Measurements from ENCODE around the gene DOCK2. TPM values are rescaled to one million over a fixed set of nuclear protein-coding genes. Genes with fewer than 3 reads are reported as not detected.

Gene DOCK2
- polyA plus RNA-seq, 1 donor (not counting 4 experiments of a cell fraction or from before 2014, with no cell fraction given) = 0.21 TPM

DNA sequence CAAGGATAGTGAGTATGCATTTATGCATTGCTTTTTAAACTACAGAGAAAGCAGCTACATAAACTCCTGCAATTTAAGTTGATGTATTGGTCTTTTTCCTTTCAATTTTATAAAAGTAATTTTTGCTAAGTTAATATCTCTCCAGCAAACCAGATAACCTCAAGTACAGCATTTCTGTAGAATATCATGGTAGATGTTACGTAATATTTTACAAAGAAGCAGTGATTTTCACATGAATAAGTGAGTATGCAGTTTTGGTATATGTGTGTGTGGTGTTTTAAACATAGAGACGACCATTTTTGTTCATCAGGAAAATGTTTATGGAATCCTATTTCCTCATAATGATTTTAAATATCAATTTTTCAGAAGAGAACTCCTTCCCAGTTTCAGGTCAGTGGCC, 224.4 kb downstream of the DOCK2 start:
- Histone ChIP-seq H2AFZ (ENCODE audit: control insufficient read depth, low read length) (no peak overlapping the region), H3K4me1 (ENCODE audit: control insufficient read depth, extremely low read depth, insufficient read depth, low read length) (no peaks in the 10 kb centered on the region), H3K9me3 (ENCODE audit: control insufficient read depth, low read depth, low read length) (no peaks in the 10 kb centered on the region), H3K9me1 (ENCODE audit: control insufficient read depth, extremely low read depth, insufficient read depth, low read length) (no peaks in the 10 kb centered on the region), H3K27me3 (ENCODE audit: control insufficient read depth, extremely low read depth, insufficient read depth, low read length) (no peaks in the 10 kb centered on the region), H4K20me1 (ENCODE audit: control insufficient read depth, extremely low read depth, insufficient read depth, low read length) (no peaks in the 10 kb centered on the region), H3K79me2 (ENCODE audit: control insufficient read depth, insufficient read depth, low read length) (no peaks in the 10 kb centered on the region), H3K36me3 (ENCODE audit: control insufficient read depth in 2 of 2, extremely low read depth in 1 of 2, insufficient read depth in 2 of 2, low read length in 2 of 2) (no peaks in the 10 kb centered on the region), H3K4me3 (ENCODE audit: control insufficient read depth in 2 of 3, extremely low read depth in 1 of 3, insufficient read depth in 2 of 3, low read depth in 1 of 3, low read length in 3 of 3) (no peak overlapping the region), H3K27ac (ENCODE audit: control insufficient read depth, insufficient read depth, low read length) (no peak overlapping the region), H3K9ac (ENCODE audit: control insufficient read depth, extremely low read depth, insufficient read depth, low read length) (no peak overlapping the region), H3K4me2 (ENCODE audit: control insufficient read depth, extremely low read depth, insufficient read depth, low read depth, low read length) (no peak overlapping the region)
- FAIRE-seq (no peak), DNase-seq (ENCODE audit: low read depth, low spot score) (no peak)
- TF ChIP-seq, protein P1, sequence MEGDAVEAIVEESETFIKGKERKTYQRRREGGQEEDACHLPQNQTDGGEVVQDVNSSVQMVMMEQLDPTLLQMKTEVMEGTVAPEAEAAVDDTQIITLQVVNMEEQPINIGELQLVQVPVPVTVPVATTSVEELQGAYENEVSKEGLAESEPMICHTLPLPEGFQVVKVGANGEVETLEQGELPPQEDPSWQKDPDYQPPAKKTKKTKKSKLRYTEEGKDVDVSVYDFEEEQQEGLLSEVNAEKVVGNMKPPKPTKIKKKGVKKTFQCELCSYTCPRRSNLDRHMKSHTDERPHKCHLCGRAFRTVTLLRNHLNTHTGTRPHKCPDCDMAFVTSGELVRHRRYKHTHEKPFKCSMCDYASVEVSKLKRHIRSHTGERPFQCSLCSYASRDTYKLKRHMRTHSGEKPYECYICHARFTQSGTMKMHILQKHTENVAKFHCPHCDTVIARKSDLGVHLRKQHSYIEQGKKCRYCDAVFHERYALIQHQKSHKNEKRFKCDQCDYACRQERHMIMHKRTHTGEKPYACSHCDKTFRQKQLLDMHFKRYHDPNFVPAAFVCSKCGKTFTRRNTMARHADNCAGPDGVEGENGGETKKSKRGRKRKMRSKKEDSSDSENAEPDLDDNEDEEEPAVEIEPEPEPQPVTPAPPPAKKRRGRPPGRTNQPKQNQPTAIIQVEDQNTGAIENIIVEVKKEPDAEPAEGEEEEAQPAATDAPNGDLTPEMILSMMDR (optimal IDR thresholded peaks at IDR 0.05 in 1 of 3, IDR thresholded peaks at IDR 0.05 in 1 of 3, conservative IDR thresholded peaks at IDR 0.05 in 1 of 3; ENCODE audit: extremely low read depth in 1 of 3, insufficient read depth in 2 of 3, low read length in 3 of 3) = no peak
- TF ChIP-seq EZH2 (IDR thresholded peaks at IDR 0.05; ENCODE audit: low read length) = no peak
- dilution Hi-C loops (cut with MboI; ENCODE audit: extremely low pct_ligation_motif_present, low sequenced_read_pairs) = no loop called here

DNA sequence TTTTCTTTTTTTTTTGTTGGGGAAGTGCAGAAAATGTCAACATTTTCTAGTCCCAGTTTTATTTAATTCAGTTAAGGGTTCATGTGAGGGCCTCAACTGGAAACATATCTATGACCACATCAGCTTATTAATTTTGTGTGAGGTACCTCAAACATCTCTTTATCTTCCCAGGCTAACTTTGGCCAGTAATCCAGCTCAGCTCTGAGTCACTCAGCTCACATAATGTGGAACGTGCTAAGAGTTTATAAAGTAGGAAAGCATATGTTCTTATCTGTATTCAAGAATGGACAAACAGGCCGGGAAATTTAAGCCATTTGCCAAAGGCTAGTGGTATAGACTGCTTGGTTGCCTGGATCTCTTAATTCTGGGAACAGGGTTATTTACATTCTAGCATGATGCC, 224.9 kb downstream of the DOCK2 start:
- Histone ChIP-seq H3K4me1 (ENCODE audit: control insufficient read depth, extremely low read depth, insufficient read depth, low read length) (no peaks in the 10 kb centered on the region), H3K36me3 (ENCODE audit: control insufficient read depth in 2 of 2, extremely low read depth in 1 of 2, insufficient read depth in 2 of 2, low read length in 2 of 2) (no peaks in the 10 kb centered on the region), H3K4me3 (ENCODE audit: control insufficient read depth in 2 of 3, extremely low read depth in 1 of 3, insufficient read depth in 2 of 3, low read depth in 1 of 3, low read length in 3 of 3) (no peak overlapping the region), H3K27ac (ENCODE audit: control insufficient read depth, insufficient read depth, low read length) (no peak overlapping the region), H3K9me1 (ENCODE audit: control insufficient read depth, extremely low read depth, insufficient read depth, low read length) (no peaks in the 10 kb centered on the region), H3K9ac (ENCODE audit: control insufficient read depth, extremely low read depth, insufficient read depth, low read length) (no peak overlapping the region), H3K9me3 (ENCODE audit: control insufficient read depth, low read depth, low read length) (no peaks in the 10 kb centered on the region), H3K4me2 (ENCODE audit: control insufficient read depth, extremely low read depth, insufficient read depth, low read depth, low read length) (no peak overlapping the region), H4K20me1 (ENCODE audit: control insufficient read depth, extremely low read depth, insufficient read depth, low read length) (no peaks in the 10 kb centered on the region), H3K79me2 (ENCODE audit: control insufficient read depth, insufficient read depth, low read length) (no peaks in the 10 kb centered on the region), H2AFZ (ENCODE audit: control insufficient read depth, low read length) (no peak overlapping the region), H3K27me3 (ENCODE audit: control insufficient read depth, extremely low read depth, insufficient read depth, low read length) (no peaks in the 10 kb centered on the region)
- TF ChIP-seq, protein P1 (optimal IDR thresholded peaks at IDR 0.05 in 1 of 3, IDR thresholded peaks at IDR 0.05 in 1 of 3, conservative IDR thresholded peaks at IDR 0.05 in 1 of 3; ENCODE audit: extremely low read depth in 1 of 3, insufficient read depth in 2 of 3, low read length in 3 of 3) = no peak
- no peak for TF ChIP-seq EZH2 (IDR thresholded peaks at IDR 0.05; ENCODE audit: low read length)
- no peak for DNase-seq (ENCODE audit: low read depth, low spot score)
- no peak for FAIRE-seq
- dilution Hi-C loops (cut with MboI; ENCODE audit: extremely low pct_ligation_motif_present, low sequenced_read_pairs) = no loop called here

Data from keratinocyte (primary cell).